RCC 7860 (cell line): ENCODE measurements around the gene C3orf33.

Experiments used
- DNase-seq: peaks from one replicate; pipeline ENCODE4 v3.0.0-alpha.2; 2015; ENCODE audit warnings: low spot score
- FAIRE-seq: peaks from 2 replicates; lab custom pipeline; 2012; peaks lifted over from hg19 to GRCh38; lab: Jason Lieb, UNC

Gene C3orf33

GRCh38 chr3:155790272-155790925 is 15.7 kb downstream of the C3orf33 start:
- FAIRE-seq (no peak), DNase-seq (no peak)

GRCh38 chr3:155785662-155786295 is 20.3 kb downstream of the C3orf33 start:
- DNase-seq: no peak

GRCh38 chr3:155782390-155782953 is 23.6 kb downstream of the C3orf33 start:
- FAIRE-seq (no peak), DNase-seq (no peak)

More at GRCh38 chr3:155785662-155786295, 20.3 kb downstream of the C3orf33 start:
- no peak for FAIRE-seq

DNA sequence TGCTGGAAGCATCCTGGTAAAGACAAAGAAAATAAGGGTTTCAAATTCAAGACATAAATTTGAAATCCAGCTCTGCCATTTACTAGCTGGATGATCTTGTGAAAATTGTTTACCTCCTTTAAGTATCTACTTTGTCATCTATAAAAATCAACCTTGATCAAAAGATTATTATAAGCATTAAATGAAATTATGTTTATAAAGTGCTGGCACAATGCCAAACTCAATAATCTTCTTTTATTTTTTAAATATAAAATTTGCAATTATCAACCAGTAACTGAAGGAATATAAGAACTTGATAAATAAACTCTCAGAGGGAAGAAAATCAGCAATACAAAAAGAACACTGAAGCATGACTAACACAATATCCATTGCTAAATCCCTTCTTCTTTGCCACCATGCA is 25.8 kb downstream of the C3orf33 start:
- DNase-seq (no peak), FAIRE-seq (no peak)

- no peak for DNase-seq
- no peak for FAIRE-seq
These were observed 27.6 kb downstream of the C3orf33 start for GRCh38 chr3:155778462-155778861.

DNA sequence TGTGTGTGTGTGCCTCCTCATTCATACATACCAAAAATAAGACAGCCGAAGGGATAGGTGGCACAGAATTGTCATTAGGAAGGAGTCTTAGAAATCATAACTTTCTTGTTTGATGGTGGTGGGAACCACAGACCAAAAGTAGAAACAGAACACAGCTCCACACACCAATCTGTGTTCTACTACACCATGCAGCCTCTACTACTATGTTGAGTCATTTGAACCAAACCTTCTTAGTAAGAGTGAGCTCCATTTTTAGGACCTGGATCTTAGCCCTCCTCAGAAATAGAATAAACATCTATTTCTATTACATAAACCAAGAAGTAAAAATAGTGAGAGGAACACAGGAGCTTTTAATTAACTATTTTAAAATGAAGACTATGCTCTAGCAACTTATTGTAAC is 33.3 kb downstream of the C3orf33 start:
- no peak for FAIRE-seq

DNA sequence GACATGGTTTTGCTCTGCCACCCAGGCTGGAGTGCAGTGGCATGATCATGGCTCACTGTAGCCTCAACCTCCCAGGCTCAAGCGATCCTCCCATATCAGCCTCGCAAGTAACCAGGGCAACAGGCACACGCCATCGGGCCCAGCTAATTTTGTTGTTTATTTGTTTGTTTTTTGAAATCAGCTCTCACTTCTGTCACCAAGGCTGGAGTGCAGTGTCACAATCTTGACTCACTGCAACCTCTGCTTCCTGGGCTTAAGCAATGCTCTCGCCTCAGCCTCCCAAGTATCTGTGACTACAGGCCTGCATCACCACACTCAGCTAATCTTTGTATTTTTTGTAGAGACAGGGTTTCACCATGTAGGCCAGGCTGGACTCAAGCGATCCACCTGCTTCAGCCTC is 35.0 kb downstream of the C3orf33 start:
- FAIRE-seq (no peak), DNase-seq (no peak)

More for the DNA sequence above, 33.3 kb downstream of the C3orf33 start:
- no peak for DNase-seq

DNA sequence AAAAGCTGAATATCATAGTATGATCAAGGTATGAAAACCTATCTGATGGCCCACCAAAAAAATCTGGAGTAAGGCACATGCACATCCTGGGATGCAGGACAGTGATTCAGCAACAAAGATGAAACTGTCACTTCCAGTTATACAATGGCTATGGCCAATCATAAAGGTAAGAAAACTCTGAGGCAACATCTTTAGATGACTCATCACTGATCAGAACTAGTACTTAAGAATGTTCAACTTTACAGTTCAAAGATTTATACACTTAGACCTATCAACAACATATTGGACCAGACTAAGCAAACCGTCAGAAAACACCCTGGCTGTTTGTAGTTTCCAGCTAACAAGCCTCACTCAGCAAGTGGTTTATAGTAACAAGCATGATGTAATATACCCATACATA is 39.9 kb downstream of the C3orf33 start:
- FAIRE-seq (no peak), DNase-seq (peak; percentile 26)

- DNase-seq (no peak), FAIRE-seq (no peak)
These were observed 42.1 kb downstream of the C3orf33 start for GRCh38 chr3:155763870-155764463.

DNA sequence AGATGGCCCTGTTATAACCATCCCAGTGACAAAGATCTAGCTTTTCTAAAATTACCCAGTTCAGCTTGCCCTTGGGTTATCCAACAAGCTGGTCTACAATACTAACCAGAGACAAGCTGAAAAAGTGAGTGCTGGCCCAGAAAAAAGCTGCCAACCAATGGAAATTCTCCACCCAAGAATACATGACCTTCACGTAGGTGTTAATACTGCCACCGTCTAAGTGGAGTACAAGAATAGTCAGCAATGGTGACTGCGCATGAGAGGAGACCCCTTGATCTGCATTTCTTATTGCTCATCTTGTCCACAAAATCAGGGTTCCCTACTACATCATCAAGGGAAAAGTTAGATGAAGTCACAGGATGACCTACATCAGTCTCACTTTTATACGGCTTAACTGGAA is 45.4 kb downstream of the C3orf33 start:
- DNase-seq: no peak
- no peak for FAIRE-seq

GRCh38 chr3:155757577-155757976 is 48.5 kb downstream of the C3orf33 start:
- no peak for DNase-seq
- no peak for FAIRE-seq

GRCh38 chr3:155753038-155753639 is 52.9 kb downstream of the C3orf33 start:
- DNase-seq: peak; percentile 39
- FAIRE-seq: peak; percentile 58

DNA sequence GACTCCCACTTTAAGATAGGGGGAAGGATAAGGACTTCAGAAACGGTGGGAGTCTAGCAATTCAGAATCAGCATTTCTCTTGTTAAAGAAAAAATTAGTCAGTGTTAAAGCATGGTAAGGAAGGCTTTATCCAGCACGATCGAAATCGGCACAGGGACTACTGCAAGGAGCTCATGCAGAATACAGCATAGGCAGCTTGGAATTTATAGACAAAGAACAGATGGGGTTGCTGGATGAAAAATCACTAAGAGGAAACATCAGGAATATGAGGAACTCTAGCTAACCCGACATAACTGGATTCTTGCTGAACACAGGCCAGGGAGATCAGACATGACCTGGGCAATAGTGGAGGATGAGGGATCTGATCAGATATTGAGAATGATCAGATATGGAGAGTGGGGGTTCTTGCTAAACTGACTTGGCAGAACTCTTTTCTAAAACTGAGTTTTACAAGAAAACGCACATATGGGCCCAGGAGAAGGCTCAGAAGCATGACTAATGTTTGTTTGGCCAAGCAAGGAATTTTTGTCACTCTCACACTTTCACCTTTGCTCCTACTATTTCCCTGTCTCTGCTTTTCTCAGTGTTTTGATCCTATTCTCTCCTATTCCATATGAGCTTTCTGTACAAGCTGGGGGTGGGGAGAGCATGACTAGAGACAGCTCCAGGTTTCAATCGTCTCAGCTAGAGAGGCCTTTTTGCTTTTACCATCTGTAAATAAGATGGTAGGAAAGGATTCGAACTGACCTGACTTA is 57.3 kb downstream of the C3orf33 start:
- no peak for DNase-seq
- no peak for FAIRE-seq

- DNase-seq (no peak), FAIRE-seq (no peak)
These were observed 58.2 kb downstream of the C3orf33 start for GRCh38 chr3:155747946-155748290.

DNA sequence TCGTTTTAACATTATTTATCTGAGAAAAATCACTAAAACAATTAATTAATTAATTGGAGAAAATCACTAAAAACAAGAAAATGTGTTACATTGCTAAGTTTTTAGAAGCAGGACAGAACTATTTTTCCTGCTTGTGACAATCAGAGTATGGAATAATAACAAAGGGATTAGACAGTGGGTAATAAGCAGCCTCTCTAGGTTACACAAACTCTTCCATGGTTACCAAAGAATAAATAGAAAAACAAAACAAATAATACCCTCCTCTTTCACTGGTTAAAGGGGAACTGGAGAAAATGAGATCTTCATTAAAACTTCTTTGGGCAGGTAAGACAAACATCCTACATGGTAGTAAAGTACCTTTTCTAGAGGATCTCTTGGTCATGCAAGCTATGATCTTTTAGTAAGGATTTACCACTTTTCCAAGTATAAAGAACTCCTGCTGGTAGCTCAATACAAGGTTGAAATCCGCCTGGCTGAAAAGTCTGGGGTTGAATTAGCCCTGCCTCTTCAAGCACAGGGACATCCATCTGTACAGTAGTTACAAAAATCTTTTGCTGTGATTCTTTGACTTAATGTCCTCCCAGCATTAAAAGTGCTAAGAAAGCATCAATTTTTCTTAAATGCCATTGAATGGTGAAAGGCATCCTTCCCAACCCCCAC is 58.7 kb downstream of the C3orf33 start:
- no peak for DNase-seq
- FAIRE-seq: no peak

GRCh38 chr3:155746703-155747102 is 59.4 kb downstream of the C3orf33 start:
- FAIRE-seq (no peak), DNase-seq (no peak)

GRCh38 chr3:155745795-155746550 is 60.1 kb downstream of the C3orf33 start:
- DNase-seq (peak; percentile 45), FAIRE-seq (peak; percentile 36)

DNA sequence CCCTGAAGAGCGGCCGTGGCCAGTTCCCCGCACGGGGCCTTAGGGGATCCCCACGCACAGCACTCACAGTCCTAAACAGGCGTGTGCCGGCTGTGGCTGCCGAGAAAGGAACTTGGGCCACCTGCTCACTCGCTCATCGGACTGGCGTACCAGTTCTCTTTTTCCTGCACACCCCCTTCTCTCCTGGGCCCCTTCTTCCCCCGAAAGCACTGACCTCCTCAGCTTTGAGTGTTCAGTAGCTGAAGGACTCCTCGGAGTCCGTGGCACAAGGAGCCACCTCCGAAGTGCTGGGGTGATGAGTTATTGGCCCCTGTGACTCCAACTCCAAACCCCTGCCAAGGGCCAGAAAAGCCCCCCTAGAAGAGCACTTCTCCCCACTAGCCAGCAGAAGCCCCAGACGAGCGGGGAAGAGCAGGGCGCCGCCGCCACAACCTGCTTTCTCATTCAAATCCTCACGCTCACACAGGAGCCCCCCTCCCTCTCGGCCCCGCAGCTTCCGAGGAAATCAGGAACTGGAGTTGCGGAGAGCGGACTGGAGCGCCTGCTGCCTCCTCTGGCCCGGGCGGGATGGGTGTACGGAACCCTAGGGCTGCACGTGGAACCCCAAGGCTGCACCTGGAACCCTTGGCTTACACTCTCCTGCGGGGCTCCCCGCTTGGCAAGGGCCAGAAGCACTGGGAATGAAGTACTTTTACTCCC is 61.3 kb downstream of the C3orf33 start, which contains the start of gene PLCH1:
TSS of gene PLCH1 (minus strand) at position 446 of the 699 bp plus-strand sequence. CDS start 40,847 bp downstream, outside the sequence.
- DNase-seq (peak; percentile 54), FAIRE-seq (no peak)
